HEK293T (cell line): ENCODE measurements around the gene PPM1L.
"Not testable (repeated sequence)": the region's sequence is repeated elsewhere in the genome, so short reads cannot be mapped to it uniquely, and the experiment has no call there.

Experiments
- CTCF ChIA-PET: fragments of 350-600 bp; formaldehyde crosslinking; extraction: SDS; loops from one replicate; lab custom pipeline; 2021; ENCODE audit warnings: antibody characterized with exemption, inconsistent platforms; lab: Yijun Ruan, JAX
- POLR2A ChIA-PET: fragments of 350-600 bp; formaldehyde crosslinking; extraction: SDS; loops from one replicate; lab custom pipeline; 2020; ENCODE audit warnings: antibody characterized with exemption, inconsistent platforms; lab: Yijun Ruan, JAX
- DNase-seq: peaks from one replicate; pipeline ENCODE4 v3.0.0; 2012; ENCODE audit warnings: mixed read lengths; ENCODE audit errors: extremely low spot score
- ARNT ChIP-seq: fragments of 450-650 bp; IDR thresholded peaks from 2 replicates; pipeline ENCODE4 v1.6.1; 2017; ENCODE audit warnings: mild to moderate bottlenecking
- BHLHE40 ChIP-seq: fragments of 450-650 bp; IDR thresholded peaks from 2 replicates; pipeline ENCODE4 v1.6.1; 2016; ENCODE audit warnings: mild to moderate bottlenecking, moderate library complexity, borderline replicate concordance
- CTBP1 ChIP-seq: fragments of 450-650 bp; IDR thresholded peaks from 2 replicates; pipeline ENCODE4 v1.6.1; 2016; ENCODE audit warnings: borderline replicate concordance
- ELF4 ChIP-seq: fragments of 450-650 bp; IDR thresholded peaks from 2 replicates; pipeline ENCODE4 v1.6.1; 2017; ENCODE audit warnings: antibody characterized with exemption
- FOXA1 ChIP-seq: fragments of 450-650 bp; IDR thresholded peaks from 2 replicates; pipeline ENCODE4 v1.6.1; 2016; ENCODE audit warnings: mild to moderate bottlenecking
- FOXK2 ChIP-seq: fragments of 450-650 bp; IDR thresholded peaks from 2 replicates; pipeline ENCODE4 v1.6.1; 2016; ENCODE audit warnings: mild to moderate bottlenecking
- FOXM1 ChIP-seq: fragments of 450-650 bp; IDR thresholded peaks from 2 replicates; pipeline ENCODE4 v1.6.1; 2017; ENCODE audit warnings: mild to moderate bottlenecking, borderline replicate concordance
- HDGF ChIP-seq: fragments of 450-650 bp; IDR thresholded peaks from 2 replicates; pipeline ENCODE4 v1.6.1; 2017; ENCODE audit warnings: antibody characterized with exemption, borderline replicate concordance
- L3MBTL2 ChIP-seq: fragments of 450-650 bp; conservative IDR thresholded peaks from 2 replicates; pipeline ENCODE4 v1.6.1; 2016; ENCODE audit warnings: mild to moderate bottlenecking
- LEF1 ChIP-seq: fragments of 450-650 bp; IDR thresholded peaks from 2 replicates; pipeline ENCODE4 v1.6.1; 2017; ENCODE audit warnings: mild to moderate bottlenecking, borderline replicate concordance
- NFRKB ChIP-seq: fragments of 450-650 bp; IDR thresholded peaks from 2 replicates; pipeline ENCODE4 v1.6.1; 2016; ENCODE audit warnings: mild to moderate bottlenecking, moderate library complexity
- SP1 ChIP-seq: fragments of 450-650 bp; IDR thresholded peaks from 2 replicates; pipeline ENCODE4 v1.6.1; 2017
- SUZ12 ChIP-seq: fragments of 450-650 bp; IDR thresholded peaks from 2 replicates; pipeline ENCODE4 v1.6.1; 2016; ENCODE audit warnings: mild to moderate bottlenecking
- TARDBP ChIP-seq: fragments of 450-650 bp; IDR thresholded peaks from 2 replicates; pipeline ENCODE4 v1.6.1; 2016
- ZNF384 ChIP-seq: fragments of 450-650 bp; IDR thresholded peaks from 2 replicates; pipeline ENCODE4 v1.6.1; 2016
- TF ChIP-seq, protein P1 (sequence below): fragments of 450-650 bp; IDR thresholded peaks from 2 replicates; pipeline ENCODE4 v1.6.1; 2016

PPM1L gene

DNA sequence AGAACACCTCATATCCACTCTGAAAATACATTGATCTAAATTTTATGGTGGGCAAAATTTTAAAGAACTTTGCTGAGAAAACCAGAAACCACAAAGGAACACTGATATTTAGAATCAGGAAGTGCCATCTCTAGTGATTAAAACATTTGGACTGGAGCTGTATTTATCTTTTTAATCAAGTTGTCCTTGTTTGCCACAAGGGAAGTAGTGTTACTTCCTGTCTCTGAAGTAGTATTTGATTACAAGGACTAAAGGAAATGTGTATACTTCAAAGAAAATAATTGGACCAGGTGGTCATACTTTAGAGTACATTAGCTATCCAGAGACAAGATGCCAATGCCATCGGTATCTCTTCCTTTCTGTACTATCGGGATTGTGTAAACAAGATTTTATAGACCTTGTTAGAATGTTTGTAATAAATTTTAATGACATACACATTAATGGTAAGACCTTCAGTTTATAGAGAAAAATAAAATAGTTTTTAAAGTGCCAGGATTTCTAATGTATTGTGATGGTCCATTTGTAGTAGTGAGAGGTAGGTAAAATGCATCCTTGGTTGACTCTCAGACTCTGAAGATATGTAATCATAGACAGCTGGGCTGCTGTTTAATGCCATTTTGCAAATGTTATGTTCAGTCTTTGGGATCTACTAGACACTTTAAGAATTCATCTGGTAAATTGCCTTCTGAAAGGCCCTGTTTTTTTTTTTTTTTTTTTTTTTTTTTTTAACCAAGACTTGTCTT is 217.2 kb downstream of the PPM1L start:
- ChIA-PET POLR2A (no interaction called here), CTCF (no interaction called here)
- no peak for DNase-seq
- no peak for TF ChIP-seq CTBP1
- no peak for TF ChIP-seq FOXA1
- TF ChIP-seq, protein P1, sequence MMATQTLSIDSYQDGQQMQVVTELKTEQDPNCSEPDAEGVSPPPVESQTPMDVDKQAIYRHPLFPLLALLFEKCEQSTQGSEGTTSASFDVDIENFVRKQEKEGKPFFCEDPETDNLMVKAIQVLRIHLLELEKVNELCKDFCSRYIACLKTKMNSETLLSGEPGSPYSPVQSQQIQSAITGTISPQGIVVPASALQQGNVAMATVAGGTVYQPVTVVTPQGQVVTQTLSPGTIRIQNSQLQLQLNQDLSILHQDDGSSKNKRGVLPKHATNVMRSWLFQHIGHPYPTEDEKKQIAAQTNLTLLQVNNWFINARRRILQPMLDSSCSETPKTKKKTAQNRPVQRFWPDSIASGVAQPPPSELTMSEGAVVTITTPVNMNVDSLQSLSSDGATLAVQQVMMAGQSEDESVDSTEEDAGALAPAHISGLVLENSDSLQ, result no peak
- TF ChIP-seq ELF4, result no peak
- TF ChIP-seq FOXM1, result no peak
- TF ChIP-seq TARDBP, result no peak
- TF ChIP-seq FOXK2, result no peak
- no peak for TF ChIP-seq L3MBTL2
- TF ChIP-seq SP1, result no peak
- TF ChIP-seq ZNF384, result no peak
- TF ChIP-seq NFRKB, result no peak
- TF ChIP-seq BHLHE40, result no peak
- TF ChIP-seq HDGF, result no peak
- no peak for TF ChIP-seq LEF1
- no peak for TF ChIP-seq ARNT
- no peak for TF ChIP-seq SUZ12

DNA sequence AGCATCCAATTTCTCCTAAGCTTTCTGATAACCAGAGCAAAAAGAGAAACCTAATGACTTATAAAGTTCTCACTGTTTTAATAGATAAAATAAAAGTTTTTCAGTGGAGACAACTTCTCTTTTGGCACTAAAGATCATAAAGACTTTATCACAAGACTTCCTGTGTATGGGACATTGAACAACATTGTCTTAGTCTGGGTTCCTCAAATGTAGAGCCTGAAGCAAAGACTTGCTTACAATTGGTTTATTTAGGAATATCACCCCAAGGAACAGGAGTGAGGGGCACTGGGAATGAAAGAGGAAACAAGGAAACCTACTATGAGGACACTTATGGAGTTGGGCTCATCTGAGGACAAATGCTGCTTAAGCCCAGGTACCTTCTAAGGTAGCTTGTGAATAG is 221.7 kb downstream of the PPM1L start:
- DNase-seq, result no peak
- CTCF ChIA-PET, result no interaction called here
- TF ChIP-seq, protein P1, result no peak
- TF ChIP-seq ZNF384, result no peak
- no peak for TF ChIP-seq FOXA1
- TF ChIP-seq L3MBTL2, result no peak
- POLR2A ChIA-PET, result no interaction called here

DNA sequence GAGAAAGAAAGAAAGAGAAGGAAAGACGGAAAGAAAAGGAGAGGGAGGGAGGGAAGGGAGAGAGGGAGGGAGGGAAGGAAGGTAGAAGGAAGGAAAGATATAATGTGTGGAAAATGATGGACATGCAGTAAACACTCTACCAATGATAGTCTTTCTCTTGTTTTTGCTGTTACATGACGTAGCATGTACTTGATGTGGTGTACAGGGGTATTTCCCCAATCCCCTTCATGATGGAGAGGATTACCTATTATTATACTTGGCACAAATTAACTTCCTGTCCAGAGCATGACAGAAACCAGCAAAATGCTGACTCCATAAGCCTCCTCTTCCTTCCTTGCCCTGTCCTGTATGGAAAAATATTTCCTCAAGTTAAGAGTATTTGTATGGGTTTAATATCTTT is 224.7 kb downstream of the PPM1L start:
- DNase-seq, result no peak
- ChIA-PET CTCF (no interaction called here), POLR2A (no interaction called here)
- TF ChIP-seq ARNT, result no peak
- no peak for TF ChIP-seq BHLHE40
- TF ChIP-seq, protein P1, result no peak
- TF ChIP-seq SP1, result no peak
- TF ChIP-seq CTBP1, result no peak
- TF ChIP-seq FOXK2, result no peak
- no peak for TF ChIP-seq ZNF384
- no peak for TF ChIP-seq SUZ12
- TF ChIP-seq HDGF, result no peak
- no peak for TF ChIP-seq FOXA1
- TF ChIP-seq NFRKB, result no peak
- no peak for TF ChIP-seq LEF1
- TF ChIP-seq L3MBTL2, result no peak
- no peak for TF ChIP-seq ELF4
- no peak for TF ChIP-seq FOXM1

DNA sequence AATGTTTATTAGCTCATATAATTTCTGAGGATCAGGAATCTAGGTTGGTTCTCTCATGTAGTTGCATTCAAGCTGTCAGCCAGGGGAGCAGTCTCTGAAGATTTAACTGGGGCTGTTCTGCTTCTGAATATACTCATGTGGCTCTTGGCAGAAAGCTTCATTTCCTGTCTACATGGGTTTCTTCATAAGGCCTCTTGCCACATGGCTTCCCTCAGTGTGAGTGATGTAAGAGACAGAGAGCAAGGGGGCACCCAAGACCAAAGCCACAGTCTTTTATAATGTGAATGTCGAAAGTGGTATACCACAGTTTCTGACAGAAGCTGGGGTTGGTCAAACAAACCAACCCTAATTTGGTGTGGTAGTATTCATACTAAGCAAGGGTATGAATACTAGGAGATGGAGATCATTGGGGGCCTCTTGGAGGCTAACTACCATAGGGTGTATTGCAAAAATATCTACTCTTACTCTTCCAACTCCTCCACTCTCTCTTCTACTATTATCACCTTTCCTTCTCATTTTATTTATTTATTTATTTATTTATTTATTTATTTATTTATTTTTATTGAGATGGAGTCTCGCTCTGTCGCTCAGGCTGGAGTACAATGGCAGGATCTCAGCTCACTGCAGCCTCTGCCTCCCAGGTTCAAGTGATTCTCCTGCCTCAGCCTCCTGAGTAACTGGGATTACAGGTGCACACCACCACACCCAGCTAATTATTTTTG is 225.3 kb downstream of the PPM1L start:
- no peak for DNase-seq
- TF ChIP-seq ZNF384 (no peak), NFRKB (no peak), SP1 (no peak), ARNT (no peak), BHLHE40 (no peak), FOXM1 (no peak), HDGF (no peak)
- POLR2A ChIA-PET, result no interaction called here
- CTCF ChIA-PET, result no interaction called here

DNA sequence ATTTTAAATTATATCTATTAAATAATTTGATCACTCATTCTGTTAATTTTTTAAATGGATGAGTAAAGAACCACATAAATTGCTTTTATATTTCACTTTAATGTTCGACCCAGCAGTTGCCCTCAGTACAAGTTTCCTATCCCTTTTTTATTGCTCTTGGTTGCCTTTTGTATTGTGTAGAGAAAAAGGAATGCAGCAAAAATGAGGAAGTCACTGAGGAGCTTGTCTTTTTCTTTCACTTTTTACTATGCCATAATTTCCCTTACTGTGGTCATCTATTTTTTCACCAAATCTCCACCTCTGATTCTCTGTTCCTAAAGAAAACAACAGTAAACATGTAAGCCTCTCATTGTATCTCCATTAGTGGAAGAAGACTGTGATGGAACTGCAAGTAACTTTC is 226.5 kb downstream of the PPM1L start:
- DNase-seq, result no peak
- POLR2A ChIA-PET, result no interaction called here
- TF ChIP-seq NFRKB, result no peak
- no peak for TF ChIP-seq ZNF384
- no peak for TF ChIP-seq ELF4
- TF ChIP-seq TARDBP, result no peak
- TF ChIP-seq CTBP1, result no peak
- no peak for TF ChIP-seq HDGF
- TF ChIP-seq SUZ12, result no peak
- TF ChIP-seq FOXK2, result no peak
- CTCF ChIA-PET, result no interaction called here

DNA sequence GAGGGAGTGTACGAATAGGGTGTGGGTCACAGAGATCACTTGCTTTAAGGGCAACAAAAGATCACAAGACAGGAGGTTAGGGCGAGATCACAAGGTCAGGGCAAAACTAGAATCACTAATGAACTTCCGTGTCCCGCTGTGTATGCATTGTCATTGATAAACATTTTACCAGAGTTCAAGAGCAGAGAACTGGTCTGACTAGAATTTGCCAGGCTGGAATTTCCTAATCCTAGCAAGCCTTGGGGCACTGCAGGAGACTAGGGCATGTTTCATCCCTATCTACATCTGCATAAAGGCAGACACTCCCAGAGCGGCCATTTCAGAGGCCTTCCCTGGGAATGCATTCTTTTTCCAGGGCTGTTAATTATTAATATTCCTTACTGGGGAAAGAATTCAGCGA is 227.9 kb downstream of the PPM1L start:
- POLR2A ChIA-PET, CTCF ChIA-PET, DNase-seq: not testable (repeated sequence)

DNA sequence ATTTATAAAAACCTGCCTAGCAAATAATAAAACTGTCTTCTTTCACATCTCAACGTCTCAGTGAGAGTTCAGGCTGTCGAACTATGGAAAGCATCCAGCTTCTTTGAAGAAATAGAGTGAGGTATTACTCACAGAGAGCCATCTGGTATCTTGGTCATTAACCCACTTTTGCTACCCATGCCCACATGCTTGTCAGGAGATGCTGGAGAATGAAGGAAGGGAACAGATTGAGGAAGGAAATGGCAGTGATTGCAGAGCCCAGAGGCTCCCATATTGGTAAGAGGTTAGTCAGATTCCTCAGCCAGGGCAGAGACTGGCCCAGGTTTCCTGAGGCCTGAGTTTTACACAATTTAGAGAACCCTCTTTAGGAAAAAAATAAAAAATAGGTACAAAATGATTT is 230.0 kb downstream of the PPM1L start:
- DNase-seq, result no peak
- ChIA-PET CTCF (no interaction called here), POLR2A (no interaction called here)
- TF ChIP-seq ZNF384 (no peak), TARDBP (no peak), L3MBTL2 (no peak), SP1 (no peak), FOXM1 (no peak), HDGF (no peak), NFRKB (no peak), CTBP1 (no peak), SUZ12 (no peak), FOXA1 (no peak), BHLHE40 (no peak), LEF1 (no peak), FOXK2 (no peak), ELF4 (no peak), ARNT (no peak)
- TF ChIP-seq, protein P1, result no peak
